Activated T-helper 2 cell treated with anti-CD3 and anti-CD28 coated beads, Interferon-gamma antibody, Interleukin-2, Interleukin-4, amounts not matched to agents 10 μg/mL and 5 μg/mL and 100 μg/mL, durations not matched to agents 14 hours and 24 hours and 36 hours (primary cell): ENCODE data around the gene TMEM250. TPM values are rescaled to one million over a fixed set of nuclear protein-coding genes. Genes with fewer than 3 reads are reported as not detected.

ENCODE experiments used
- DNase-seq: peaks from one replicate; pipeline ENCODE4 v3.0.0; 2021; ENCODE audit warnings: low spot score
- H3K27ac Mint-ChIP-seq: one replicate; pipeline ENCODE4 v1.8.0; 2021; ENCODE audit warnings: mixed read lengths
- H3K27me3 Mint-ChIP-seq: one replicate; pipeline ENCODE4 v1.8.0; 2021; ENCODE audit warnings: low read depth, mixed read lengths
- H3K36me3 Mint-ChIP-seq: one replicate; pipeline ENCODE4 v1.8.0; 2021; ENCODE audit warnings: low read depth, mixed read lengths
- H3K4me1 Mint-ChIP-seq: one replicate; pipeline ENCODE4 v1.8.0; 2021; ENCODE audit warnings: low read depth, mixed read lengths
- H3K4me3 Mint-ChIP-seq: one replicate; pipeline ENCODE4 v1.8.0; 2021; ENCODE audit warnings: low read depth, mild to moderate bottlenecking, moderate library complexity, mixed read lengths
- H3K9me3 Mint-ChIP-seq: one replicate; pipeline ENCODE4 v1.8.0; 2021; ENCODE audit warnings: mixed read lengths
- intact Hi-C: fragments of 100-400 bp; cut with micrococcal nuclease; formaldehyde crosslinking; loops from one replicate; pipeline ENCODE4 v1.15.1; 2023
- total RNA-seq: library from RNA; stranded (reverse); gene quantifications from 2 replicates; pipeline ENCODE4 v1.2.3, GENCODE V29; 2022

The TMEM250 gene
- total RNA-seq, 1 donor from 2014 or later = 43.5 TPM

DNA sequence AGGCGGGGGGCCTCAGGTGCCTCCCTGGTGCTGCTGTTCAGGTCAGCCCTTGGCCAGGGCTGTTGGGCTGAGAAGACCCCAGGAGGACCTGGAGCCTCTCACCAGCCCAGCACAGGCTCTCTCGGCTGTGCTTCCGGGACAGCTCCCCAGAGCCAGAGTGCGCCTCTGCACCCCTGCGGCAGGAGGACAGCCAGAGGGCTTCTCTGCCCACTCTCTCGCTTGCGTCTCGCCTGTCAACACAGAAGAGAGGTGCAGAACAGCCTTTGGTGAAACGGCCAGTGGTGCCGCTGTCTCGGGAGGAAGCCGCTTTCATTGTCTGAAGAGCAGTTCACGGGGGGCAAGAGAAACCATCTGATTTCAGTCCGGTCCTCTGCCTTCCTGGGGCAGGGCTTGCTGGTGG lies 19.8 kb downstream of the TMEM250 start:
- Mint-ChIP-seq H3K4me1 (peaks cover 4% of the 10 kb centered on the region), H3K36me3 (no peaks in the 10 kb centered on the region), H3K9me3 (no peaks in the 10 kb centered on the region), H3K27ac (no peak overlapping the region), H3K4me3 (no peak overlapping the region), H3K27me3 (peaks cover 10% of the 10 kb centered on the region)
- intact Hi-C loops = loop anchor here (10.0 kb wide), 1 partner anchor 1026 kb away; no protein-coding TSS in a partner anchor
- DNase-seq = no peak

DNA sequence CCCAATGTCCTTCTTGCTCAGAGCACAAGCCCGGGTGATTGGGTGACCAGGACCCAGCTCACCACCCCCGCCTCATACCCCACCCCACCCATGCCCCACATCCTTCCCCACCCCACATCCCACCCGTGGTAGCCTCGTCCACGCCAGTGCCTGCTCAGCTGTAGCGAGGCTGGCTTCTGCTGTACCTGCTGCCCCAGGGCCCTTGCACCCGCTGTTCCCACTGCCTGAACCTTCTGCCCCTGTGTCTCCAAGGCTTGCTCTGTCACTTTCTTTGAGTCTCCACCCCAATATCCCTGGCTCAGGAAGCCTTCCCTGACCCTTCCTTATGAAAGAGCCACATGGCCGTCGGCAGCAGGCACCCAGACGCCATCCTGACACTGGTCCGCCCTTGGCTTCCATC lies 20.5 kb downstream of the TMEM250 start:
- Mint-ChIP-seq H3K4me3 (no peak overlapping the region), H3K9me3 (no peaks in the 10 kb centered on the region), H3K27ac (no peak overlapping the region), H3K27me3 (peaks cover 11% of the 10 kb centered on the region), H3K4me1 (peaks cover 4% of the 10 kb centered on the region), H3K36me3 (no peaks in the 10 kb centered on the region)
- no peak for DNase-seq
- intact Hi-C loops = loop anchor here (10.0 kb wide), 1 partner anchor 1027 kb away; no protein-coding TSS in a partner anchor

DNA sequence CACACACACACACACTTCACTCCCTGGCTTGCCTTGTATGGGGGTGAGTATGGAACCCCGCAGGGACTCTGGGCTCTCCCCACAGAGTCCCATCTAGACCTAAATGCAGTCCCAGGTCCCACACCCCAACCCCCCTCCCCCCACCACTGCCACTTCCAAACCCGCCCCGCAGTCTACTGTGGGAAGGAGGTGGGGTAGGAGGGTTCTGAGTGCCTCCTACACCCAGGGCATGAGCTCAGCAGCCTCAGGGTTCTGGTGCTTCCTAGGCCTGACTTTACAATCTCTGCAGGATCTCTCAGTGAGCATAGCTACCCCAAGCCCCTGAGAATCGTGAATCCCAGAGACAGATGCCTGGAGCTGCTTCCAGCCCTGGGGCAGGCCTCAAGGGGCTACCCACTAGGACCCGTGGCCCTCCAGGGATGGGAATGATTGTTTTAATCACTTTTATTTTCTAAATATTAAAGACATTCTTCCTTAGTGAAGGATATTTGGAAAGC lies 22.1 kb downstream of the TMEM250 start:
- Mint-ChIP-seq H3K9me3 (no peaks in the 10 kb centered on the region), H3K36me3 (no peaks in the 10 kb centered on the region), H3K4me3 (peak overlapping the region; percentile 57), H3K4me1 (peaks cover 4% of the 10 kb centered on the region), H3K27me3 (peaks cover 16% of the 10 kb centered on the region), H3K27ac (no peak overlapping the region)
- intact Hi-C loops = loop anchor here (10.0 kb wide), 1 partner anchor 1028 kb away; no protein-coding TSS in a partner anchor
- DNase-seq = no peak

DNA sequence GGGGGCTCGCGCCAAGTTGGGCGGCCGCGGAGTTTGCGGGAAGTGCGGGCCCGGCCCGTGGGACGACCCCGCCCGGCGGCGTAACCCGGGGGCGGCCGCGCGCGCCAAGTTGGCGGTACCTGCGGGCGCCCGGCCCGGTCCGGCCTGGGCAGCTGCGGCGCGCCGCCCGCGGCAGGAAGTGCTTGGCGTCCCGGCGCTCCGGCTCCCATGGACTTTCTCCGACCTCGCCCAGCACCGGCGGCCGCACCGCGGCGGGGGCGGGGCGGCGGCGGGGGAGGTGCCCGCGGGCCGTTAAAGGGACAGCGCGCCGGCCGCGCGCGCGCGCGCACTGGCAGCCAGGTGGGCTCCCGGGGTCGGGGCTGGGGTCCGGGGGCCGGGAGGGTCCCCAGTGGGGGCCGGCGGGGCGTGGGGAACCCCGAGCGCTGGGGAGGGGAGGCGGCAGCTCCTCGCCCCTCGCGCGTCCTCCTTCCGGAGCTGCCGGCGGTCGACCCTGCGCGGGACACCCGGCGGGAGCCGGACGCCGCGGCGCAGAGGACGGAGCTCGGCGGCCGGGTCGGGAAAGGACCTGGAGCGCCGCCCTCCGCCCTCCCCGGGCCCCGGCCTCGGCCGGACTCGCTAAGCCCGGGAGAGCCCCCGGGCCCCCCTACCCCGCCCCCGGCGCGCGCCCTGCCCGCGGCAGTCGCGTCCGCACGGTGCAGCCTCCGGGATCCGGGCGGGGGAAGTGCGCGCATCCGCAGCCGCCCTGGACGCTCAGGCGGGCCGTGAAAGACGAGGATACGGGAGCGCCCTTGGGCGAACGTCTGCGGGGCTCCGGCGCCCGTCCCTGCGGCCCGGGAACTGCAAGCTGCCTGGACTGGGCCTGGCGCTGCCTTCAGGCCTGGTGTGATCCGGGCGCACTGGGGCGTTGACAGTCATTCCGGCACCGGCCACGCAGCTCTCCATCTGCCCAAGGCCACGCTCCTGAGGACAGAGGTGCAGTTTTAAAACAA lies 23.3 kb downstream of the TMEM250 start, which contains the start of gene NACC2:
TSS of gene NACC2 (minus strand) at position 220 of the 989 bp plus-strand sequence. CDS start 44,768 bp downstream, outside the sequence.
- peaks cover 16% of the 10 kb centered on the region for H3K27me3 Mint-ChIP-seq
- H3K9me3 Mint-ChIP-seq = no peaks in the 10 kb centered on the region
- H3K27ac Mint-ChIP-seq = no peak within 1 kb of the TSS
- intact Hi-C loops = loop anchor here (10.0 kb wide), 1 partner anchor 1029 kb away; no protein-coding TSS in a partner anchor
- H3K36me3 Mint-ChIP-seq = no peaks in the 10 kb centered on the region
- H3K4me3 Mint-ChIP-seq = peak within 1 kb of the TSS; percentile 66
- no peak for DNase-seq
- peaks cover 4% of the 10 kb centered on the region for H3K4me1 Mint-ChIP-seq

DNA sequence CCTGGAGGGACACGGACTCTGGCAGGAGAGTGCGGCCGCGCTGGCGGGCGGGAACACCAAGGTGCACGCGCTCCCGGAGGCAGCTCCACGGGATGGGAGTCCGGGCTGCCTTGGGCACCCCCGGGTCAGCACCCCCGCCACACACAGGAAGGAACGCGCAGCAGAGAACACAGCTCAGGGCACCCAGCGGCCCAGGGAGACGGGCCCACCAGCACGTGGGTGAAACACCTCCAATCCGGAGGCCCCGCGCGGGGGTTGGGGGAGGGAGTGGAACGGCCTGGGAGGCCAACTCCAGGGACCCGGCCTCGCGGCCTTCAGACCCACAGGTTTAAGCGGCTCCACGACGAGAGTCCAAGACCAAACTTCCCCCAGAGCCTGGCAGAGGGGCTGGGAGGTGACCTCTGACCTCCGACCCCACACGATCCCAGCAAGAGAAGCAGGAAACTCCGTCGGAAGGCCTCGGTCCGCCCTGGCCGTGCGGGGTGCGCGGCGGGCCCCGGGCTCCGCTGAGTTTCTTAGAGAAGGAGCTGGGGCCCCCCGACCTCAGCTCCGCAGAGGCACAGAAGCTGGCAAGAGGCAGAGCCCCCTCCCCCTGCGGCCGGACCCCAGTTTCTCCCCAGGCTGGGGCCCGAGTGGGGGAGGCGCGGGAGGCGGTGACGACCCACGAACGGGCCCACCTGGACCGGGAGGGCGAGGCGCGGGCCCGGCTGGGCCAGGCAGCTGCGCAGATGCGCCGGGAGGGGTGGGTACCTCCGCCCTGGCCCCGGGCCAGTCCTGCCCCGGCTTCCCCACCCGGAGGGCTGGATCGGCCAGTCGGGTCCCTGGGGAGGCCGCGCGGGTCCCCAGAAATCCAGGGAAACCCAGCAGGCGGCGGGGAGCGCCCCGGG lies 24.4 kb downstream of the TMEM250 start:
- no peak for DNase-seq

DNA sequence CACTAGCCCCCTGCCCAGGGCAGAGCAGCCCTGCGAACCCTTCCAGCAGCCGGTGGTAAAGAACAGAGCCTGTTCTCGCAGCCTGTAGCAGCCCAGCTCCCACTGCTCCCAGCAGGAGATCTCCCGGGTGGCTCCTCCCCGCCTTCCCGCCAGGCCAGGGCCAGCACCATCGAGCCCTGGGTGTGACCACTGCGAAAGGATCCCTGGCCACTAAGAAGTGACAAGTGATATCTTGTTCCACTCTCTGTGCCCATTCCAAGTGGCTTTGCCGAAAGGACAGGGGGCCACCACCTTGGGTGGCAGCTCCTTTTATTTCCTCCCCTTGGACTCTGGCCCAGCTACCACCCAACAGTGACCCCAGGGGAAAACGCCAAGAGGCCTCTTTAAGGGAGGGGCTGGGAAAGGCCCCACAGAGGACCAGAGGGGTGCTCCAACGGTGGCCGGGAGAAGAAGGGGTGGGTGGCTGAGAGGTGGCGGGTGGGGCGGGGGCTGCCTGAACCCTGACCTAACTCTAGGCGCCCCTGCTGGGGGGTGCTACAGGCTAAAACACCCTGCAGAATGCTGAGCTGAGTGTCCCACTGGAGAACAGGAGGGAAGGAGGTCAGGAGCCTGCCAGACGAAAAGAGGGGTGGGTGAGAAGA lies 25.2 kb downstream of the TMEM250 start:
- Mint-ChIP-seq H3K4me3 (peak overlapping the region; percentile 66), H3K4me1 (no peaks in the 10 kb centered on the region), H3K9me3 (no peaks in the 10 kb centered on the region), H3K36me3 (no peaks in the 10 kb centered on the region), H3K27me3 (peaks cover 17% of the 10 kb centered on the region), H3K27ac (no peak overlapping the region)
- intact Hi-C loops = loop anchor here (10.0 kb wide), 1 partner anchor 1031 kb away; no protein-coding TSS in a partner anchor
- no peak for DNase-seq

More for the DNA sequence above, 24.4 kb downstream of the TMEM250 start:
- Mint-ChIP-seq H3K27ac (no peak overlapping the region), H3K4me1 (peaks cover 4% of the 10 kb centered on the region), H3K36me3 (no peaks in the 10 kb centered on the region), H3K9me3 (no peaks in the 10 kb centered on the region), H3K4me3 (peak overlapping the region; percentile 66), H3K27me3 (peaks cover 18% of the 10 kb centered on the region)
- intact Hi-C loops = loop anchor here (10.0 kb wide), 1 partner anchor 1031 kb away; no protein-coding TSS in a partner anchor

DNA sequence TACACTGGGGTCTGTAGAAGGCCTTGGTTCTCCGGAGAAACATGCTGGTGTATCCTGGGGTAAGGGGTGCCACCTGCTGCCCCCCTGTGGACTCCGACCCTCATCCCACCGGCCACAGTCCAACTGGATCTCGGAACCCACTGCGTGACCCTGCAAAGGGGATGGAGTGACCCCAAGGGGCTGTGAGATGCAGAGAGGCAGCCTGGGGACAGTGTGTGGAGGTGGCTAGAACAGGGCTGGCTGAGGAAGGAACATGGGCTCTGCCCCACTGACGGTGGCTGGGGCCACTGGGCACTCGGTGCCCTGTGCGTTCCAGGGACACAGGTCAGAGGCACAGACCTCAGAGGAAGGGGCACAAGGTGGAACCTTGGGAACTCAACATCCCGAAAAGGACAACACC lies 25.9 kb downstream of the TMEM250 start:
- Mint-ChIP-seq H3K27me3 (peaks cover 14% of the 10 kb centered on the region), H3K9me3 (no peaks in the 10 kb centered on the region), H3K27ac (no peak overlapping the region), H3K4me1 (no peaks in the 10 kb centered on the region), H3K4me3 (peak overlapping the region; percentile 48), H3K36me3 (no peaks in the 10 kb centered on the region)
- intact Hi-C loops = loop anchor here (10.0 kb wide), 1 partner anchor 1032 kb away; no protein-coding TSS in a partner anchor
- no peak for DNase-seq

DNA sequence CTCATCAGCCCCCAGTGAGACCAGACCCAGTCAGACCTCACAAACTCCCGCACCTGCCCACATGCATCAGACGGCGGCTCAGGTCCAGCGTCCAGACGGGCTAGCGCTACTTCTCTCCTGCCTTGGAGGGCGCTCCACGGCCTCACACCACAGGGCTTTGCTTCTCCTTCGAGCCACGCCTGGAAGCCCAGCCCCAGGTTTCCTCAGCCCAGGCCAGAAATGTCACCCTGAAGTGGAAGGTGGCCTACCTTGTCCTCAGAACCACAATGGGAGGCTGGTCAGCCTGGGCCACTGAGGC lies 26.4 kb downstream of the TMEM250 start:
- Mint-ChIP-seq H3K27me3 (peaks cover 9% of the 10 kb centered on the region), H3K4me3 (no peak overlapping the region), H3K27ac (no peak overlapping the region), H3K36me3 (no peaks in the 10 kb centered on the region), H3K4me1 (no peaks in the 10 kb centered on the region), H3K9me3 (no peaks in the 10 kb centered on the region)
- no peak for DNase-seq
- intact Hi-C loops = loop anchor here (10.0 kb wide), 1 partner anchor 1032 kb away; no protein-coding TSS in a partner anchor

DNA sequence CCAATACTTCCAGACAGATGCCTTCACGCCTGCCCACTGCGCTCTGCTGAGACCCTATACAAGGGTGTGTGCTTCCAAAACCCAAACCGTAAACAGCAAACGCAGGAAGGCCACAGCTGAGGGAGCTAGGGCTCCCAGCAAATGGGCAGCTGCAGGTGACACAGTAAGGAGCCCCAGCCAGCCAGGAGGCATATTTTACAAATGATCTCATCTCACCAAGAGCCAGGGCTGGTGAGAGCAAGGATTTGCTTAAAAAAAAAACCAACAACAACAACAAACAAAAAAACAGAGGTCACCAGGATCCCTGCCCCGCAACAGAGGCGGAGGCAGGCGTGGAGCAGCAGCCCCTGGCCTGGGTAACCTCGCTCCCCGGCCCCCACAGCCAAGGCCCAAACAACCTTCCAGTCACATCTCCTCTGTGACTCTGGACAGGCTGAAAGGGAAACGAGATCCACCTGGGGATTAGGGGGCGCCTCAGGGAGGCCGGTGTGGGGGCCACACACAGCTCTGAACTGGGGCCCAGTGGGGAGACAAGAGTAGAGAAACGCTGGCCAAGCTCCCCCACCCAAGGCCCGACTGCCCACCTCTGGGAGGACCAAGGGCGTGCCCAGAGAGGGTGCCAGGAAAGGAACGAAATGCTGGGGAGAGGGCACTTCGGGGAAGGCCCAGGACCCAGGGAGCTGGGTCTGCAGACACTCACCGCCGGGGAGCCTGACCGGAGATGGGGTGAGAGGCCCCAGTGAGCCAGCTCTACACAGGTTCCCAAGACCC lies 26.9 kb downstream of the TMEM250 start:
- H3K27ac Mint-ChIP-seq = no peak overlapping the region
- H3K27me3 Mint-ChIP-seq = peaks cover 9% of the 10 kb centered on the region
- H3K9me3 Mint-ChIP-seq = no peaks in the 10 kb centered on the region
- H3K36me3 Mint-ChIP-seq = no peaks in the 10 kb centered on the region
- H3K4me3 Mint-ChIP-seq = no peak overlapping the region
- DNase-seq = no peak
- no peaks in the 10 kb centered on the region for H3K4me1 Mint-ChIP-seq
- intact Hi-C loops = loop anchor here (10.0 kb wide), 1 partner anchor 1033 kb away; no protein-coding TSS in a partner anchor

DNA sequence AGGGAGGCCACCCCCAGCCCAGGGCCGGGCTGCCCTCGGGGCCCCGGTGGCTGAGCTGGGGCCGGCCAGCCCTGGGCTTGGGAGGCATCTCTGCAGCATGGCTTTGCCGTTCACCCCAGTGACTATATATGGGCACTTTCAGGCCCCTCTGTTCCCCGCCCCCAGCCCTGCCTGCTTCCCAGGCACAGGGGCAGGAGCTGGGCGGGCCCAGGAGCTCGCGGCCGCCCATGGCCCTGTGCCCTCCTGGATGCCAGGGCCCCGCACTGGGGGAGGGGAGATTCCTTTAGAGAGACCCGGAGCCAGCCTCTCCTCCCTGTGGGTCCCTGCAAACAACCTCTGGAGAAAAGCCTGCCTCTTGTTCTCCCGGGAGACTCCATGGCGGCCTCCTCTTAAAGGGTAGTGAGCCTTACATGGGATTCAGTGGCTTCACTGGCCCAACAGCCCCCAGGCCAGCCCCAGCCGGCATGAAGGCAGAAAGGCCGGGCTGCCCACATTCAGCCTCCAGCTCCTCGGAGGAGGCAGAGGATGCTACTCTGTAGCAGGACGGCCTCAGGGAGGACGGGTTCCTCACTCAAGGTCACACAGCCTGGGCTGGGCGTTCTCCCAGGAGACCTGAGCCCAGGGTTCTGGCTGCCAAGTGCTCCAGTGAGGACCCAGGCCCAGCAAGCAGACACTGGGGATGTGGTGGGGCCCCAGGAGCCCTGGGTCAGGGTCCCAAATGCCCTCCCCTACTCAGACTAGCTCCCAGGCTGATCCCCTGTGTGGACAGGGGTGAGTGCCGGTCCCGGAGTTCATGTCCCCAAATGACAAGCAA lies 27.7 kb downstream of the TMEM250 start:
- Mint-ChIP-seq H3K27me3 (peaks cover 9% of the 10 kb centered on the region), H3K27ac (no peak overlapping the region), H3K4me3 (no peak overlapping the region), H3K4me1 (no peaks in the 10 kb centered on the region), H3K9me3 (no peaks in the 10 kb centered on the region), H3K36me3 (no peaks in the 10 kb centered on the region)
- no peak for DNase-seq
- intact Hi-C loops = loop anchor here (10.0 kb wide), 1 partner anchor 1034 kb away; no protein-coding TSS in a partner anchor
